ENCODE measurements around the gene YRDC. TPM values are rescaled to one million over a fixed set of nuclear protein-coding genes. Genes with fewer than 3 reads are reported as not detected.

The YRDC gene
- total and polyA plus RNA-seq, 9 of the 15 experiments (the other 6 are each of a cell fraction or from before 2014, with no cell fraction given): 11.1 to 58.5 (median 49.8) TPM

DNA sequence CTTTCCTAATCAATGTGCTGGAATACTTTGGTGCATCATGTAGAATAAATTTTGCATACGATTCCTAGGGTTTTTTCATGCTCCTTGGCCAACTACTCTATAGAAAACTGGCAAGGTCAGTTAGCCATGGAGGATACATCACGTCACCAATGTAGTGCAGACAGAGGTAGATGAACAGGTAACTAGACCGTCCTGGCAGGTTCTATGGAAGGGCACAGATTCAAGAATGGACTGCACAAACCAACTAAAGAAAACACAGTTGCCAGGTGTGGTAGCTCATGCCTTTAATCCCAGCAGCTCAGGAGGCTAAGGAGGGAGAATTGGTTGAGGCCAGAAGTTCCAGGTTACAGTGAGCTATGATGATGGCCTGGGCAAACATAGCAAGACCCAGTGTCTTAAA lies 41.5 kb upstream of the YRDC start:
- no TSS peak for BruUV-seq (replicated peaks)
- Histone ChIP-seq H3K79me2 (ENCODE audit: control insufficient read depth, insufficient read depth, low read length) (peaks cover 64% of the 10 kb centered on the region), H2AFZ (ENCODE audit: low read depth, low read length) (no peak overlapping the region), H3K4me3 (no peak overlapping the region), H3K27me3 (ENCODE audit: control insufficient read depth in 2 of 2, insufficient read depth in 2 of 2, low read length in 2 of 2) (no peaks in the 10 kb centered on the region), H4K20me1 (replicated peaks; ENCODE audit: control insufficient read depth, insufficient read depth, low read length) (0 out of 2 replicates have a peak, but pooled peaks cover 7% of the 10 kb centered on the region), H3K9ac (ENCODE audit: insufficient read depth in 1 of 2, low read depth in 2 of 2, low read length in 2 of 2) (no peak overlapping the region), H3K9me1 (ENCODE audit: control insufficient read depth, insufficient read depth, low read length) (no peaks in the 10 kb centered on the region), H3K4me2 (ENCODE audit: insufficient read depth, low read length) (no peak overlapping the region), H3K9me3 (replicated peaks; ENCODE audit: control insufficient read depth, insufficient read depth, low read depth, low read length) (no peaks in the 10 kb centered on the region), H3K27ac (ENCODE audit: extremely low read depth, low read depth, low read length) (no peak overlapping the region), H3K36me3 (ENCODE audit: control insufficient read depth, insufficient read depth, low read length) (peaks cover 36% of the 10 kb centered on the region; the same call in 2 of the 3 replicates), H3K4me1 (replicated peaks in 1 of 2; ENCODE audit: control insufficient read depth in 2 of 2, insufficient read depth in 2 of 2, low read length in 2 of 2) (peaks cover 2 to 32% of the 10 kb centered on the region in 2 experiments; a peak in 4 of 5 replicates)
- intact Hi-C loops (cut with micrococcal nuclease): no loop called here
- ChIA-PET CTCF (ENCODE audit: low intra/inter-chr PET ratio) (no interaction called here), POLR2A (interaction anchor here (1.0 kb wide), 1 partner anchor 34 kb away, joined by 4 read pairs; no protein-coding TSS in a partner anchor)
- 91% methylated on average over 3 of the region's 3 CpGs for WGBS (ENCODE audit: insufficient coverage, low coverage, missing lambda C conversion rate)
- DNase-seq (ENCODE audit: extremely low read depth in 1 of 4, low spot score in 3 of 4) (no peak), ATAC-seq (no peak), FAIRE-seq (no peak)
- TF ChIP-seq TCF3 (CRISPR knock-in tag; IDR thresholded peaks at IDR 0.05) (no peak), ZC3H4 (CRISPR knock-in tag; IDR thresholded peaks at IDR 0.05; ENCODE audit: borderline replicate concordance) (no peak), ZNF586 (CRISPR knock-in tag; conservative IDR thresholded peaks at IDR 0.05) (no peak), ZBTB43 (CRISPR knock-in tag; IDR thresholded peaks at IDR 0.05) (no peak), GATA2 (CRISPR knock-in tag; IDR thresholded peaks at IDR 0.05) (no peak), PTBP1 (IDR thresholded peaks at IDR 0.05; ENCODE audit: low read depth, low read length) (no peak), ZNF384 (IDR thresholded peaks at IDR 0.05; ENCODE audit: low read depth, low read length) (no peak), ZSCAN29 (IDR thresholded peaks at IDR 0.05) (no peak), HBP1 (CRISPR knock-in tag; IDR thresholded peaks at IDR 0.05) (no peak), SUPT5H (IDR thresholded peaks at IDR 0.05) (no peak), ZNF124 (CRISPR knock-in tag; IDR thresholded peaks at IDR 0.05) (no peak), CBFB (CRISPR knock-in tag; IDR thresholded peaks at IDR 0.05) (no peak), GTF3C2 (IDR thresholded peaks at IDR 0.05; ENCODE audit: borderline replicate concordance, extremely low read depth, insufficient read length) (no peak), CAMTA2 (CRISPR knock-in tag; conservative IDR thresholded peaks at IDR 0.05) (no peak), NFE2 (IDR thresholded peaks at IDR 0.05; ENCODE audit: low read depth) (no peak), KDM5B (IDR thresholded peaks at IDR 0.05; ENCODE audit: insufficient replicate concordance, low read depth, low read length) (no peak)
- TF ChIP-seq, protein P1, sequence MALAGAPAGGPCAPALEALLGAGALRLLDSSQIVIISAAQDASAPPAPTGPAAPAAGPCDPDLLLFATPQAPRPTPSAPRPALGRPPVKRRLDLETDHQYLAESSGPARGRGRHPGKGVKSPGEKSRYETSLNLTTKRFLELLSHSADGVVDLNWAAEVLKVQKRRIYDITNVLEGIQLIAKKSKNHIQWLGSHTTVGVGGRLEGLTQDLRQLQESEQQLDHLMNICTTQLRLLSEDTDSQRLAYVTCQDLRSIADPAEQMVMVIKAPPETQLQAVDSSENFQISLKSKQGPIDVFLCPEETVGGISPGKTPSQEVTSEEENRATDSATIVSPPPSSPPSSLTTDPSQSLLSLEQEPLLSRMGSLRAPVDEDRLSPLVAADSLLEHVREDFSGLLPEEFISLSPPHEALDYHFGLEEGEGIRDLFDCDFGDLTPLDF (CRISPR knock-in tag; IDR thresholded peaks at IDR 0.05): no peak
- TF ChIP-seq, protein P2, sequence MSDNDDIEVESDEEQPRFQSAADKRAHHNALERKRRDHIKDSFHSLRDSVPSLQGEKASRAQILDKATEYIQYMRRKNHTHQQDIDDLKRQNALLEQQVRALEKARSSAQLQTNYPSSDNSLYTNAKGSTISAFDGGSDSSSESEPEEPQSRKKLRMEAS (CRISPR knock-in tag; IDR thresholded peaks at IDR 0.05): no peak
- in situ Hi-C loops (cut with MboI): no loop called here
